Liver (tissue), 3 donors: ENCODE measurements around the gene BEX2.

Experiments
- TAF1 ChIP-seq: conservative IDR thresholded peaks from 2 replicates; pipeline ENCODE4 v1.6.1; 2016; ENCODE audit warnings: antibody characterized with exemption, mild to moderate bottlenecking
- YY1 ChIP-seq: IDR thresholded peaks from 2 replicates; pipeline ENCODE4 v1.6.1; 2016; ENCODE audit warnings: antibody characterized with exemption, mild to moderate bottlenecking
- TF ChIP-seq, protein P1 (sequence below): fragments of 150-350 bp; IDR thresholded peaks from 2 replicates; pipeline ENCODE4 v1.5.1; 2017; ENCODE audit warnings: improper control_type of control experiment, low read depth, low read length; ENCODE audit not compliant: missing input control
- donor health status: healthy.
- donor health status: healthy.

GRCh38 chrX:103329991-103330390 is 19.2 kb upstream of the BEX2 start, which contains the start of gene TCEAL7:
- TF ChIP-seq, protein P1, sequence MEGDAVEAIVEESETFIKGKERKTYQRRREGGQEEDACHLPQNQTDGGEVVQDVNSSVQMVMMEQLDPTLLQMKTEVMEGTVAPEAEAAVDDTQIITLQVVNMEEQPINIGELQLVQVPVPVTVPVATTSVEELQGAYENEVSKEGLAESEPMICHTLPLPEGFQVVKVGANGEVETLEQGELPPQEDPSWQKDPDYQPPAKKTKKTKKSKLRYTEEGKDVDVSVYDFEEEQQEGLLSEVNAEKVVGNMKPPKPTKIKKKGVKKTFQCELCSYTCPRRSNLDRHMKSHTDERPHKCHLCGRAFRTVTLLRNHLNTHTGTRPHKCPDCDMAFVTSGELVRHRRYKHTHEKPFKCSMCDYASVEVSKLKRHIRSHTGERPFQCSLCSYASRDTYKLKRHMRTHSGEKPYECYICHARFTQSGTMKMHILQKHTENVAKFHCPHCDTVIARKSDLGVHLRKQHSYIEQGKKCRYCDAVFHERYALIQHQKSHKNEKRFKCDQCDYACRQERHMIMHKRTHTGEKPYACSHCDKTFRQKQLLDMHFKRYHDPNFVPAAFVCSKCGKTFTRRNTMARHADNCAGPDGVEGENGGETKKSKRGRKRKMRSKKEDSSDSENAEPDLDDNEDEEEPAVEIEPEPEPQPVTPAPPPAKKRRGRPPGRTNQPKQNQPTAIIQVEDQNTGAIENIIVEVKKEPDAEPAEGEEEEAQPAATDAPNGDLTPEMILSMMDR, result no peak
- TF ChIP-seq TAF1 (no peak), YY1 (no peak)
